Nucleus accumbens (tissue), 56 donors: ENCODE data around the gene TDRD10.
A peak's percentile ranks its signal among the peaks of the same experiment; 100 is the strongest.

ENCODE experiments used
- DNase-seq, 56 donors: peaks; one replicate each; lab custom pipeline; 2025; lab: John Stamatoyannopoulos, UW

TDRD10 gene

DNA sequence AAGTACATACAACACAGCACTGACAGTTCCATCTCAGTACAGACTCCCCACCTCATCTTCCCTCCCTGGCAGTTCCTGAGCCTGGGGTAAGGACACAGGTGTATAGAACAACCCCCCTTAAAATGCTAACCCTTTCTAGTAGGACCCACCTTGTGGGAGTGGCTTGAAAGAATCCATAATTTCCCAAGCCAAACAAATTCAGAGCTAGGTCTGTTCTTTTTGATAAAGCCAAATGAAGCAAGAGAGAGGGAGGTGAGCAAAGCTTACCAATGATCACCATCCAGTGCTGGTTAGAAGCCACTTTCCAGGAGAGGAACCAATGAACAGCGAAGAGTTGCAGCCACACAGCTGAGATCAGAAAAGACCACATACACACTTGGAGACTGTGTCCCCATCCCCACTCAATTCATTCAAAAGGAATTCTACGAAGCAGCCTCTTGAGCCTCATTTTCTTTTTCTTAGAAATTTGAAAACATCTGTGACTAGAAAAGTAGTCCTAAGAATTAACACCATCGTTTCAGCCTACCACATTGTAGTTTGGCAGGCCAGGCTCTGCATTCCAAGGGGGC, 47.3 kb downstream of the TDRD10 start:
- DNase-seq = no peak

- DNase-seq = no peak
Observed at GRCh38 chr1:154550070-154550469, 48.1 kb downstream of the TDRD10 start.

- no peak for DNase-seq
Observed at GRCh38 chr1:154550657-154551056, 48.6 kb downstream of the TDRD10 start.

DNA sequence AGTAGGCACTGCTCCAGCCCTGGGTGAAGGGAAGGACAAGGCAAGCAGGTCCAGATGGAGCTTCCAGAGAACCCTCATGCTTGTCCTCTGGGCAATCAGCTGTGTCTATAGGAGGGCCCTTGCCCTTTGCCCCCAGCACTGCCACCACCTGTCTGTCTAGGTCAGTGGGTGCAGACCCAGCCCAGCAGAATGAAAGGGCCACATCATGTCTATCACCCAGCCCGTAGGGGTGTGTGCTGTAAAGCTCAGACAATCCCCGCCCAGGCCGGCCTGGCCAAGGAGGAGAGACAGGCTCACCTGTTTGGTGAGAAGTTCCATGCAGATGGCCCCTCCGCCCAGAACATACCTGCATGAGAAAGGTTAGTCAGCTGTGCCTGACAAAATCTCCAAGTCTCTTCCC, 49.5 kb downstream of the TDRD10 start:
- no peak for DNase-seq

- DNase-seq = no peak
Observed at GRCh38 chr1:154552036-154552435, 50.0 kb downstream of the TDRD10 start.

DNA sequence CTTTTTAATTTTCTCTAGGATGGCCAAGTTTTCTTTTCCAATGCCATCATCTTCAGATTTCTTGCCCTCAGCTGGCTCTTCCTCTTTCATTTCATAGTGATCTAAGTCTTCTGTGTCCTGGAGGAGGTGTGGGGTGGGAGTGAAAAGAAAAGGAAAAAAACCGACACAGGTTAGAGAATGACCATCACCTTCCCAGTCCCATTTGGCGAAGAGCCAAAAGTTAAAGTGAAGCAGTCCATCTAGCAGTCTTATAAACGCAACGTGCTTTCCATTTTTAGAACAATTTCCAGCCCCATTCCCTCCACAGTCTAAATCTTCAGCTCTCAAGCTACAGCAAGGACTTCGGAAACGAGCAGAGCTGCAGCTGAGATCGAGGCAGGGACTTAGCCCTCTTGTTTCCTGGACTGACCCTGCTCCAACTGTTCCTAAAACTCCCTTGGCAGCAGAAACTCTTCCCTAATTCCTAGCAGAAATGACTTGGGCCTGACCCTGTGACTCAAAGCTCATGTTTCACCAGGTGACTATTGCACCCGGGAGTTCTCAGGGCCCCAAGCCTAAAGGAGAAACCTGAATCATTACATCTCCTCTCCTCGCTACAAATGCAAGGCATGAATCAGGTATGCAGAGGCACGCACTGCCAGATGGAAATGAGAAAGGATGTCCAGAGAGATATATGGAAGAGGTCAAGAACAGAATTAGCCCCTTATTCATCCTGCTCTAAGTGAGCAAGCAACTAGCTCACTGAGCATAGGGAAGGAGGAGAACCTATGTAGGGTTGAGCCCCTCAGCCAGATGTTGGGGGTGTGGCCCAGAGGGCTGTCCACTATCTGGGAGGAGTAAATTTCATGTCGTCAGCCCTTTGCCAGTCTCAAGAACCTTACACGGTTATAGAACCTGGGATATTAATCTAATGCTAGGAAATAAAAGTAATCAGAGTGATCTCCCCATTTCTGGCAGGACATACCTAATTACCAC, 51.3 kb downstream of the TDRD10 start:
- DNase-seq = no peak

GRCh38 chr1:154556422-154556821, 54.4 kb downstream of the TDRD10 start:
- DNase-seq = no peak

GRCh38 chr1:154557248-154557938, 55.4 kb downstream of the TDRD10 start:
- no peak for DNase-seq

GRCh38 chr1:154557939-154558719, 56.1 kb downstream of the TDRD10 start, which contains the start of gene UBE2Q1:
Gene UBE2Q1 (minus strand): TSS chr1:154558662. CDS start chr1:154558553, 109 bp downstream.
- peak in 16 of 56 donors; percentile 22 to 65 (median 50) for DNase-seq

- peak; percentile 92 to 100 (median 99) for DNase-seq
Observed at GRCh38 chr1:154558720-154559465, 56.9 kb downstream of the TDRD10 start.

GRCh38 chr1:154559466-154560044, 57.5 kb downstream of the TDRD10 start:
- DNase-seq = peak in 55 of 56 donors; percentile 43 to 93 (median 81)

GRCh38 chr1:154565876-154566275, 63.9 kb downstream of the TDRD10 start:
- DNase-seq = no peak

DNA sequence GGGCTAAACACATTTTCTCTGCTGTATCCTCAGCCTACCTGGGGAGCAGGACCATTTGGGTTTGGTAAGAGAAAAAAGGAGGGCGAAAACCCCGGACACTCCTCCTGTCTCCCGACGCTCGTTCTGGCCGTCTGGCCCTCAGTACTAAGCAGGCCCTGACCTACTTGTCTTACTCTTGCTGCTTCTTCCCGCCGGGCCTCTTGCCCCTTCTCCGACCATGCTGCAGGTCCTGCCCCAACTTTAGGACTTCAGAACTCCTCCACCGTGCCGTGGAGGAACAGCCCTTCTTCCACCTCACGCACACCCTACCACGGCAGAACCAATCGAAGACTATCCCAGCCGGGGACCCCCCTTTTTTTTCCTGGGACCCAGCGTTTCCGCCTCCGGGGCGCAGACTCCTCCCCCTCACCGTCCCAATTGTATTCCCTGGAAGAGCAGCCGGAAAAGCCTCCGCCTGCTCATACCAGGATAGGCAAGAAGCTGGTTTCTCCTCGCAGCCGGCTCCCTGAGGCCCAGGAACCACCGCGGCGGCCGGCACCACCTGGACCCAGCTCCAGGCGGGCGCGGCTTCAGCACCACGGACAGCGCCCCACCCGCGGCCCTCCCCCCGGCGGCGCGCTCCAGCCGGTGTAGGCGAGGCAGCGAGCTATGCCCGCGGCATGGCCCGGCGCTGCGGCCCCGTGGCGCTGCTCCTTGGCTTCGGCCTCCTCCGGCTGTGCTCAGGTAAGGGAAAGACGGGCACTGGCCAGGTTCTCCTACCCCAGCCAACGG, 65.6 kb downstream of the TDRD10 start, which contains the start of gene CHRNB2:
TSS of gene CHRNB2 (plus strand) at position 393 of the 771 bp plus-strand sequence. CDS start at position 660, 267 bp downstream.
- DNase-seq = peak in 45 of 56 donors; percentile 12 to 83 (median 50)

DNA sequence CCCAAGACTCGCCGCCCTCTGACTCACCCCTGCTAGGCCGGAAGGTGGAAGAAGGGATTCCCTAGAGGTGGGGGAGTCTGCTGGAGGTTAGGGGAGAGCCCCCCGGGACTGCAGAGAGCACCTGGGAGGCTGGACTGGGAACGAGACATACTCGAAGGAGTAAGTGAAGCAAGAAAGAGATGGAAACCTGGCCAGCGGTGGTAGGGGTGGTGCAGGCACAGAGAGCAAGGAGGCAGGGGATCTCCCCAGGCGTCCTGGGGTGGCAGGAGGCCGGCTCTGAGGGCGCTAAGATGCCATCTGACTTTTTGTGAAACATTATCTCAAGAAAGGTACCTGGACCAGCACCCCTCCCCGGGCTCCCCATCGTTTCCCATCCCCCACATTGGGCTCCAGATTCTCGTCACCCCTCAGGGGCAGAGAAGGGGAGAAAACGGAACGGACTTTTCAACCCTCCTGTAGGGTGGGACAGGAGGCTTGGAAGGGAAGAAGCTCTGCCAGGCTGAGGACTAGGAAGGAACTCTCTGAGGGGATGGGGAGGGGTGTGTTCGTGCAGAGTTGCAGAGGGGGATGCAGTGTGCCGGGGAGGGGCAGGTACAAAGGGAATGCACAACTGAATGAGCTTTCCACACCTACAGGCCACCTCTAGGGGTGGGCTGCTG, 66.3 kb downstream of the TDRD10 start:
- DNase-seq = no peak

DNA sequence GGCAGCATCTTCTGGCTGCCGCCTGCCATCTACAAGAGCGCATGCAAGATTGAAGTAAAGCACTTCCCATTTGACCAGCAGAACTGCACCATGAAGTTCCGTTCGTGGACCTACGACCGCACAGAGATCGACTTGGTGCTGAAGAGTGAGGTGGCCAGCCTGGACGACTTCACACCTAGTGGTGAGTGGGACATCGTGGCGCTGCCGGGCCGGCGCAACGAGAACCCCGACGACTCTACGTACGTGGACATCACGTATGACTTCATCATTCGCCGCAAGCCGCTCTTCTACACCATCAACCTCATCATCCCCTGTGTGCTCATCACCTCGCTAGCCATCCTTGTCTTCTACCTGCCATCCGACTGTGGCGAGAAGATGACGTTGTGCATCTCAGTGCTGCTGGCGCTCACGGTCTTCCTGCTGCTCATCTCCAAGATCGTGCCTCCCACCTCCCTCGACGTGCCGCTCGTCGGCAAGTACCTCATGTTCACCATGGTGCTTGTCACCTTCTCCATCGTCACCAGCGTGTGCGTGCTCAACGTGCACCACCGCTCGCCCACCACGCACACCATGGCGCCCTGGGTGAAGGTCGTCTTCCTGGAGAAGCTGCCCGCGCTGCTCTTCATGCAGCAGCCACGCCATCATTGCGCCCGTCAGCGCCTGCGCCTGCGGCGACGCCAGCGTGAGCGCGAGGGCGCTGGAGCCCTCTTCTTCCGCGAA, 69.4 kb downstream of the TDRD10 start:
- no peak for DNase-seq

GRCh38 chr1:154571964-154572288, 69.9 kb downstream of the TDRD10 start:
- no peak for DNase-seq
